ENCODE results near the gene PLIN1. TPM values are rescaled to one million over a fixed set of nuclear protein-coding genes. Genes with fewer than 3 reads are reported as not detected.

PLIN1 gene
- total and polyA plus RNA-seq, 2 experiments from 2014 or later, result 0.21 to 0.90 TPM

DNA sequence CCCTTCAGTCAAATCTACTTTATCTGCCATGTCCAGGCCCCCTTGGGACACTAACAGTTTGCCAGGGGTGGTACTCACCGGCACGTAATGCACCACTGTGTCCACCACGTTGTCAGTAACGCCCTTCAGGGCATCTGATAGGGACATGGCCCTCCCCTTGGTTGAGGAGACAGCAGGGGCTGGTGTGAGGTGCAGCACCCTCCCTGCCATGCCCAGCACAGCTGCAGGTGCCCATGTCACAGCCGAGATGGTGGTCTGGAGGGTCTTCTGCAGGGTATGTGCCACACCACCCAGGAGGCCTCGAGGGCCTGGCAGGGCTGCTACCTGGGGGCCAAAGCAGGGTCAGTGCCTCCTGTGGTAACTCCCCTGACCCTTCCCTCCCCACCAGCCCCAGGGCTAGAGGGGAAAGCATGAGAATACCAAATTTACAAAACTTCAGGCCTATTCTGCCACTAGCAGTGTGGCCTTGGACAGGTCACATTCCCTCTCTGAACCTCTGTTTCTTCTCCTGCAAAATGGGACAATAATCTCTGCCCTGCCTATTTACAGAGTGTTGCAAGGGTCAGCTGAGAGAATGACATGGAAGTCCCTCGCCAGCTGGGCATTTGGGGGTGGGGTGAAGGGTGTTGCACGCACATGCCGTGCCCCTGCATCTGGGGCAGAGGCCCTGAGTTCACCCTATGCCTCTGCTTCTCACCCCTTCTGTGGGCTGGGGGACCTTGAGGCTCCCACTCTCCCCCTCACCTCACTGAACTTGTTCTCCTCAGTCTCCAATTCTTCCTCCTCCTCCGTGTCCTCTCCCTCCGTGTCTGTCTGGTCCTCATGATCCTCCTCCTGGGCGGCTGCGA, 12.1 kb downstream of the PLIN1 start:
- Histone ChIP-seq H3K27me3 (ENCODE audit: insufficient read depth) (peaks cover 20% of the 10 kb centered on the region), H2AFZ (no peak overlapping the region), H3K4me3 (no peak overlapping the region), H3F3A (replicated peaks; ENCODE audit: low read depth) (no peaks in the 10 kb centered on the region), H3K27ac (ENCODE audit: low read depth) (no peak overlapping the region), H3K4me1 (ENCODE audit: insufficient read depth) (peaks cover 16% of the 10 kb centered on the region), H3K9me2 (ENCODE audit: insufficient read depth) (no peaks in the 10 kb centered on the region), H3K36me3 (ENCODE audit: insufficient read depth) (no peaks in the 10 kb centered on the region), H4K20me1 (replicated peaks; ENCODE audit: insufficient read depth) (no peaks in the 10 kb centered on the region), H3K4me2 (no peak overlapping the region), H3K79me2 (replicated peaks; ENCODE audit: insufficient read depth) (no peaks in the 10 kb centered on the region)
- Mint-ChIP-seq H3K4me3 (no peak overlapping the region), H3K36me3 (ENCODE audit: low read depth) (no peaks in the 10 kb centered on the region), H3K9me3 (no peaks in the 10 kb centered on the region), H3K4me1 (peaks cover 19% of the 10 kb centered on the region), H3K27me3 (ENCODE audit: insufficient read depth, low read depth, poor library complexity) (peaks cover 17% of the 10 kb centered on the region), H3K27ac (no peak overlapping the region)
- ATAC-seq (no peak), DNase-seq (ENCODE audit: low spot score) (no peak)
- TF ChIP-seq EZH2 (IDR thresholded peaks at IDR 0.05; ENCODE audit: low read depth, unreplicated experiment), result no peak
- no peak for TF ChIP-seq CTCF (conservative IDR thresholded peaks at IDR 0.05; ENCODE audit: low read depth in 2 of 2)
- TF ChIP-seq, protein P1, sequence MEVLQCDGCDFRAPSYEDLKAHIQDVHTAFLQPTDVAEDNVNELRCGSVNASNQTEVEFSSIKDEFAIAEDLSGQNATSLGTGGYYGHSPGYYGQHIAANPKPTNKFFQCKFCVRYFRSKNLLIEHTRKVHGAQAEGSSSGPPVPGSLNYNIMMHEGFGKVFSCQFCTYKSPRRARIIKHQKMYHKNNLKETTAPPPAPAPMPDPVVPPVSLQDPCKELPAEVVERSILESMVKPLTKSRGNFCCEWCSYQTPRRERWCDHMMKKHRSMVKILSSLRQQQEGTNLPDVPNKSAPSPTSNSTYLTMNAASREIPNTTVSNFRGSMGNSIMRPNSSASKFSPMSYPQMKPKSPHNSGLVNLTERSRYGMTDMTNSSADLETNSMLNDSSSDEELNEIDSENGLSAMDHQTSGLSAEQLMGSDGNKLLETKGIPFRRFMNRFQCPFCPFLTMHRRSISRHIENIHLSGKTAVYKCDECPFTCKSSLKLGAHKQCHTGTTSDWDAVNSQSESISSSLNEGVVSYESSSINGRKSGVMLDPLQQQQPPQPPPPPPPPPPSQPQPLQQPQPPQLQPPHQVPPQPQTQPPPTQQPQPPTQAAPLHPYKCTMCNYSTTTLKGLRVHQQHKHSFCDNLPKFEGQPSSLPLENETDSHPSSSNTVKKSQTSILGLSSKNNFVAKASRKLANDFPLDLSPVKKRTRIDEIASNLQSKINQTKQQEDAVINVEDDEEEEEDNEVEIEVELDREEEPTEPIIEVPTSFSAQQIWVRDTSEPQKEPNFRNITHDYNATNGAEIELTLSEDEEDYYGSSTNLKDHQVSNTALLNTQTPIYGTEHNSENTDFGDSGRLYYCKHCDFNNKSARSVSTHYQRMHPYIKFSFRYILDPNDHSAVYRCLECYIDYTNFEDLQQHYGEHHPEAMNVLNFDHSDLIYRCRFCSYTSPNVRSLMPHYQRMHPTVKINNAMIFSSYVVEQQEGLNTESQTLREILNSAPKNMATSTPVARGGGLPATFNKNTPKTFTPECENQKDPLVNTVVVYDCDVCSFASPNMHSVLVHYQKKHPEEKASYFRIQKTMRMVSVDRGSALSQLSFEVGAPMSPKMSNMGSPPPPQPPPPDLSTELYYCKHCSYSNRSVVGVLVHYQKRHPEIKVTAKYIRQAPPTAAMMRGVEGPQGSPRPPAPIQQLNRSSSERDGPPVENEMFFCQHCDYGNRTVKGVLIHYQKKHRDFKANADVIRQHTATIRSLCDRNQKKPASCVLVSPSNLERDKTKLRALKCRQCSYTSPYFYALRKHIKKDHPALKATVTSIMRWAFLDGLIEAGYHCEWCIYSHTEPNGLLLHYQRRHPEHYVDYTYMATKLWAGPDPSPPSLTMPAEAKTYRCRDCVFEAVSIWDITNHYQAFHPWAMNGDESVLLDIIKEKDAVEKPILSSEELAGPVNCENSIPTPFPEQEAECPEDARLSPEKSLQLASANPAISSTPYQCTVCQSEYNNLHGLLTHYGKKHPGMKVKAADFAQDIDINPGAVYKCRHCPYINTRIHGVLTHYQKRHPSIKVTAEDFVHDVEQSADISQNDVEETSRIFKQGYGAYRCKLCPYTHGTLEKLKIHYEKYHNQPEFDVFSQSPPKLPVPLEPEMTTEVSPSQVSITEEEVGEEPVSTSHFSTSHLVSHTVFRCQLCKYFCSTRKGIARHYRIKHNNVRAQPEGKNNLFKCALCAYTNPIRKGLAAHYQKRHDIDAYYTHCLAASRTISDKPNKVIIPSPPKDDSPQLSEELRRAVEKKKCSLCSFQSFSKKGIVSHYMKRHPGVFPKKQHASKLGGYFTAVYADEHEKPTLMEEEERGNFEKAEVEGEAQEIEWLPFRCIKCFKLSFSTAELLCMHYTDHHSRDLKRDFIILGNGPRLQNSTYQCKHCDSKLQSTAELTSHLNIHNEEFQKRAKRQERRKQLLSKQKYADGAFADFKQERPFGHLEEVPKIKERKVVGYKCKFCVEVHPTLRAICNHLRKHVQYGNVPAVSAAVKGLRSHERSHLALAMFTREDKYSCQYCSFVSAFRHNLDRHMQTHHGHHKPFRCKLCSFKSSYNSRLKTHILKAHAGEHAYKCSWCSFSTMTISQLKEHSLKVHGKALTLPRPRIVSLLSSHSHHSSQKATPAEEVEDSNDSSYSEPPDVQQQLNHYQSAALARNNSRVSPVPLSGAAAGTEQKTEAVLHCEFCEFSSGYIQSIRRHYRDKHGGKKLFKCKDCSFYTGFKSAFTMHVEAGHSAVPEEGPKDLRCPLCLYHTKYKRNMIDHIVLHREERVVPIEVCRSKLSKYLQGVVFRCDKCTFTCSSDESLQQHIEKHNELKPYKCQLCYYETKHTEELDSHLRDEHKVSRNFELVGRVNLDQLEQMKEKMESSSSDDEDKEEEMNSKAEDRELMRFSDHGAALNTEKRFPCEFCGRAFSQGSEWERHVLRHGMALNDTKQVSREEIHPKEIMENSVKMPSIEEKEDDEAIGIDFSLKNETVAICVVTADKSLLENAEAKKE (CRISPR knock-in tag; IDR thresholded peaks at IDR 0.05), result no peak
- TF ChIP-seq POLR2AphosphoS5 (IDR thresholded peaks at IDR 0.05; ENCODE audit: low read depth), result no peak
- no peak for TF ChIP-seq STAT1 (IDR thresholded peaks at IDR 0.05; ENCODE audit: unreplicated experiment)
- no peak for TF ChIP-seq ZNF331 (CRISPR knock-in tag; IDR thresholded peaks at IDR 0.05; ENCODE audit: low read depth)
- TF ChIP-seq NANOG (IDR thresholded peaks at IDR 0.05; ENCODE audit: borderline replicate concordance), result no peak
- no peak for TF ChIP-seq REST (IDR thresholded peaks at IDR 0.05; ENCODE audit: unreplicated experiment)
- no peak for TF ChIP-seq ZNF114 (CRISPR knock-in tag; IDR thresholded peaks at IDR 0.05)
- TF ChIP-seq, protein P2, sequence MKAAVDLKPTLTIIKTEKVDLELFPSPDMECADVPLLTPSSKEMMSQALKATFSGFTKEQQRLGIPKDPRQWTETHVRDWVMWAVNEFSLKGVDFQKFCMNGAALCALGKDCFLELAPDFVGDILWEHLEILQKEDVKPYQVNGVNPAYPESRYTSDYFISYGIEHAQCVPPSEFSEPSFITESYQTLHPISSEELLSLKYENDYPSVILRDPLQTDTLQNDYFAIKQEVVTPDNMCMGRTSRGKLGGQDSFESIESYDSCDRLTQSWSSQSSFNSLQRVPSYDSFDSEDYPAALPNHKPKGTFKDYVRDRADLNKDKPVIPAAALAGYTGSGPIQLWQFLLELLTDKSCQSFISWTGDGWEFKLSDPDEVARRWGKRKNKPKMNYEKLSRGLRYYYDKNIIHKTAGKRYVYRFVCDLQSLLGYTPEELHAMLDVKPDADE (IDR thresholded peaks at IDR 0.05), result no peak
- no peak for TF ChIP-seq JUNB (IDR thresholded peaks at IDR 0.05; ENCODE audit: unreplicated experiment)
- TF ChIP-seq EZH2phosphoT487 (IDR thresholded peaks at IDR 0.05; ENCODE audit: unreplicated experiment), result no peak
- no peak for TF ChIP-seq CREB1 (CRISPR knock-in tag; IDR thresholded peaks at IDR 0.05; ENCODE audit: low read depth)

Measured in GM23338 (cell line).